Globus pallidus (tissue), 1 donor: Measurements from ENCODE around the gene TAF11L8.
"Not testable (repeated sequence)": the region's sequence is repeated elsewhere in the genome, so short reads cannot be mapped to it uniquely, and the experiment has no call there.

Experiments
- DNase-seq: peaks from one replicate; pipeline ENCODE4 v3.0.0-alpha.2; 2015; ENCODE audit warnings: low spot score

The TAF11L8 gene

GRCh38 chr5:17590860-17591259 is at the start of gene TAF11L8:
TSS of gene TAF11L8 (minus strand) at chr5:17590960.
- DNase-seq = not testable (repeated sequence)

GRCh38 chr5:17634160-17634559 is 43.4 kb upstream of the TAF11L8 start, which contains the start of gene TAF11L14:
TSS of gene TAF11L14 (plus strand) at chr5:17634460.
- DNase-seq = no peak

DNA sequence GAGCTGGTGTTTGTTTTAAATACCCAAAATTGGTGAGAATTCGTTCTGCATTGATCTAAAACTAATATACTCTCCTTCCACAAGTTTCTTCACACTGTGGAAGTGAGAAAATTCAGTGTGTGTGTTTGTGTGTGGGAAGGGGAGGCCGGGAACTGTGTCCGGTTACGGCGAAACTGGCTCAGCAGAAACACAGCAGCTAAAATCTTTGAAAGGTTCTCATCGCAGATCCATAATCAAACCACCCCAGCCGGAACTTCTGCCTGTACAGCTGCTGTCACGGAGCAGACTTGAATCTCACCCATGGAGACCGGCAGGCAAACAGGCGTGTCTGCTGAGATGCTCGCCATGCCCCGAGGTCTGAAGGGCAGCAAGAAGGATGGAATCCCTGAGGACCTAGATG is 41.0 kb upstream of the TAF11L8 start, which contains the start of gene TAF11L13:
TAF11L13 (plus strand) TSS at position 301 of the 400 bp plus-strand sequence.
- not testable (repeated sequence) for DNase-seq

- no peak for DNase-seq
These were observed 34.9 kb upstream of the TAF11L8 start for GRCh38 chr5:17625686-17626085.

DNA sequence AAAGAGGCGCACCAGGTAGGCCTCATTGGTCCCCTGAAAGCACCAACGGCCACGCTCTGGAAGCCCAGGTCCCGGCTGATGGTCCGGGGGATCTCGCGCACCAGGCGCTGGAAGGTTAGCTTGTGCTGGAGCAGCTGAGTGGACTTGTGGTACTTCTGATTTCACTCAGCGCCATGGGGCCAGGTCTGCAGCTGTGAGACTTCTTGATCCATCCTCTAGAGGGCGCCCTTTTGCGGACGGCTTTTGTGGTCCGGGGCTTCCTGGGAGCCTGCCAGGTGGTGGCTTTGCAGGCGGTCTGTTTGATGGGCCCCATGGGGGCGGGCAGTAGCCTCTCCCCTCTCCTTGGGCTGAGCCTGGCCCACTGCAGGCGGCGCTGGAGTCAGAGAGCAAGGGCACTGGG is 29.9 kb upstream of the TAF11L8 start:
- no peak for DNase-seq

DNA sequence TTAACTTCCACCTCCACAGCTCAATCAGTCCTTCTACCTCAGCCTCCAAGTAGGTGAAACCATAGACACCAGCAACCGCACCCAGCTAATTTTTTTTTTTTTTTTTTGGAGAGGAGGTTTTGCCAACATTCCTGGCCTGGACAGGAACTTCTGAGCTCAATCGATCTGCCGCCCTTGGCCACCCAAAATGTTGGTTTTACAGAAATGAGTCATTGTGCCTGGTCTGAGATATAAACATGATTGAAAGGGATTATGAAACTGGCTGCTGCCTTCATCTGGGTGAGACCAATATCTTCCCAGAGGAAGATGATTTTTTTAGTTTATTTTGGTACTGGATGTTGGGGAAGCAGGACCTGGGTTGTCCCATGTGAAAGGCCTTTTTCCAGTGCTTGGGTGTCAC is 28.6 kb upstream of the TAF11L8 start:
- no peak for DNase-seq

- DNase-seq = no peak
These were observed 24.3 kb upstream of the TAF11L8 start for GRCh38 chr5:17614872-17615605.

DNA sequence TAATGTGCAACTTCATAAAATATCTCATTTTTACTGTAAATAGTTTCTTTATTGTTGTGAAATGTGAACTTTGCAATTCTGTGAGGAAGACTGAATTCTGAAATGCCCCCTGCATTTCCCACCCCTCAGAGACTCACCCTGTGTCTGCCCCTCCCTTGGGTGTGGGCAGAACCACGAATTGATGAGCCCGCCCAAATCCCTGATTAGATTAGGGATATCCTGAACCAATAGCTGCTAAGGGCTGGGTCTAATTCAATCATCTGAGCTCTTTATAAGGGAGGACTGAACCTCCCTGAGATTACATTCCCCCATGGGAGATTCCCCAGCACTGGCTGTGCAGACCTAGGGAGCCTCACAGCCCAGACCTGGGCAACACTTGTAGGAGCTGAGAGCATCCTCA is 19.3 kb upstream of the TAF11L8 start, which contains the start of gene TAF11L12:
TAF11L12 (plus strand) TSS at position 301 of the 400 bp plus-strand sequence.
- DNase-seq = not testable (repeated sequence)

DNA sequence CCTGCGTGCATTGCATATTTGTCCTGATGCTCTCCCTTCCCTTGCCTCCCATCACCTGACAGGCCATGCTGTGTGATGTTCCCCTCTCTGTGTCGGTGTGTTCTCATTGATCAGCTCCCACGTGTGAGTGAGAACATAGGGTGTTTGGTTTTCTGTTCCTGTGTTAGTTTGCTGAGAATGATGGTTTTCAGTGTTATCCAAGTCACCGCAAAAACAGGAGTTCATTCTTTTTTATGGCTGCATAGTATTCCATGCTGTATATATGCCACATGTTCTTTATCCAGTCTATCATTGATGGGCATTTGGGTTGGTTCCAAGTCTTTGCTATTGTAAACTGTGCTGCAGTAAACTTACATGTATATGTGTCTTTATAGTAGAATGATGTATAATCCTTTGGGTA is 16.7 kb upstream of the TAF11L8 start:
- DNase-seq = not testable (repeated sequence)

GRCh38 chr5:17604951-17605350 is 14.2 kb upstream of the TAF11L8 start:
- no peak for DNase-seq

DNA sequence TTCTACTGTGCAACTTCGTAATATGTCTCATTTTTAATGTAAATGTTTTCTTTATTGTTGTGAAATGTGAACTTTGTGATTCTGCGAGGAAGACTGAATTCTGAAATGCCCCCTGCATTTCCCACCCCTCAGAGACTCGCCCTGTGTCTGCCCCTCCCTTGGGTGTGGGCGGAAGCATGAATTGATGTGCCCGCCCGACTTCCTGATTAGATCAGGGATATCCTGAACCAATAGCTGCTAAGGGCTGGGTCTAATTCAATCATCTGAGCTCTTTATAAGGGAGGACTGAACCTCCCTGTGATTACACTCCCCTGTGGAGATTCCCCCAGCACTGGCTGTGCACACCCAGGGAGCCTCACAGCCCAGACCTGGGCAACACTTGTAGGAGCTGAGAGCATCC is 13.1 kb upstream of the TAF11L8 start, which contains the start of gene TAF11L11:
TAF11L11 (plus strand) TSS at position 304 of the 400 bp plus-strand sequence.
- DNase-seq = not testable (repeated sequence)

DNA sequence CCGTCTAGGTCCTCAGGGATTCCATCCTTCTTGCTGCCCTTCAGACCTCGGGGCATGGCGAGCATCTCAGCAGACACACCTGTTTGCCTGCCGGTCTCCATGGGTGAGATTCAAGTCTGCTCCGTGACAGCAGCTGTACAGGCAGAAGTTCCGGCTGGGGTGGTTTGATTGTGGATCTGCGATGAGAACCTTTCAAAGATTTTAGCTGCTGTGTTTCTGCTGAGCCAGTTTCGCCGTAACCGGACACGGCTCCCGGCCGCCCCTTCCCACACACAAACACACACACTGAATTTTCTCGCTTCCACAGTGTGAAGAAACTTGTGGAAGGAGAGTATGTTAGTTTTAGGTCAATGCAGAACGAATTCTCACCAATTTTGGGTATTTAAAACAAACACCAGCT is 7.0 kb upstream of the TAF11L8 start, which contains the start of gene TAF11L10:
TAF11L10 (minus strand) TSS at position 101 of the 400 bp plus-strand sequence.
- not testable (repeated sequence) for DNase-seq

DNA sequence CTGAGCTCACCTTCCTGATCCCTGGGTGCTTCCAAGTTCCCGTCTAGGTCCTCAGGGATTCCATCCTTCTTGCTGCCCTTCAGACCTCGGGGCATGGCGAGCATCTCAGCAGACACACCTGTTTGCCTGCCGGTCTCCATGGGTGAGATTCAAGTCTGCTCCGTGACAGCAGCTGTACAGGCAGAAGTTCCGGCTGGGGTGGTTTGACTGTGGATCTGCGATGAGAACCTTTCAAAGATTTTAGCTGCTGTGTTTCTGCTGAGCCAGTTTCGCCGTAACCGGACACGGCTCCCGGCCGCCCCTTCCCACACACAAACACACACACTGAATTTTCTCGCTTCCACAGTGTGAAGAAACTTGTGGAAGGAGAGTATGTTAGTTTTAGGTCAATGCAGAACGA is 3.5 kb upstream of the TAF11L8 start, which contains the start of gene TAF11L9:
TAF11L9 (minus strand) TSS at position 140 of the 400 bp plus-strand sequence.
- DNase-seq = not testable (repeated sequence)

- DNase-seq = not testable (repeated sequence)
These were observed 5.1 kb downstream of the TAF11L8 start, which contains the start of gene TAF11L7 for GRCh38 chr5:17585658-17586057. TSS of gene TAF11L7 (minus strand) at chr5:17585758.
